ENCODE data around the gene GDPD3.

GRCh38 chr16:30077656-30078055, 35.7 kb downstream of the GDPD3 start:
- TF ChIP-seq CTCF (IDR thresholded peaks at IDR 0.05; ENCODE audit: low read depth, low read length) (no peak), EZH2phosphoT487 (IDR thresholded peaks at IDR 0.05; ENCODE audit: low read depth) (no peak)
